GM18505 (cell line): ENCODE results near the gene NUB1.
A peak's percentile ranks its signal among the peaks of the same experiment; 100 is the strongest.

Experiments used
- ATAC-seq: cut with Tn5 transposase; IDR thresholded peaks from one replicate; pipeline ENCODE4 v1.9.1; 2021; ENCODE audit not compliant: unreplicated experiment
- POLR2A ChIP-seq: IDR thresholded peaks from 4 replicates; pipeline ENCODE4 v1.6.1; 2011; ENCODE audit warnings: borderline replicate concordance; ENCODE audit not compliant: insufficient read depth, insufficient read length; ENCODE audit errors: extremely low read depth

Gene NUB1

GRCh38 chr7:151321341-151321740, 20.3 kb upstream of the NUB1 start:
- TF ChIP-seq POLR2A = no peak
- ATAC-seq = no peak

DNA sequence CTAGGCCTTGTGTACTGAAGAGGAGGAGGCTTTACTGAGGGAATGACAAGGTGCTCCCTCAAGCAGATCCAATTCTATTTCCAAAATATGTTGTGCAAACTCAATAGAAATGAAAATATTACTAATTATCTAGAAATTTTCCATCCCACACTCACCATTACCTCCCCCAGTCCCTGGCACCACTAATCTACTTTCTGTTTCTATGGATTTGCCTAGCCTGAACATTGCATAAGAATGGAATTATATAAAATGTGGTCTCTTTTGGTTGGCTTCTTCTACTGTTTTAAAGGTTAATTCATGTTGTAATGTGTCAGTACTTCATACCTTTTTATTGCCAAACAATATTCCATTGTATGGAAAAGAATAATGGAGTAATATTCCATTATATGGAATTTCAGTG, 18.7 kb upstream of the NUB1 start:
- no peak for ATAC-seq
- no peak for TF ChIP-seq POLR2A

DNA sequence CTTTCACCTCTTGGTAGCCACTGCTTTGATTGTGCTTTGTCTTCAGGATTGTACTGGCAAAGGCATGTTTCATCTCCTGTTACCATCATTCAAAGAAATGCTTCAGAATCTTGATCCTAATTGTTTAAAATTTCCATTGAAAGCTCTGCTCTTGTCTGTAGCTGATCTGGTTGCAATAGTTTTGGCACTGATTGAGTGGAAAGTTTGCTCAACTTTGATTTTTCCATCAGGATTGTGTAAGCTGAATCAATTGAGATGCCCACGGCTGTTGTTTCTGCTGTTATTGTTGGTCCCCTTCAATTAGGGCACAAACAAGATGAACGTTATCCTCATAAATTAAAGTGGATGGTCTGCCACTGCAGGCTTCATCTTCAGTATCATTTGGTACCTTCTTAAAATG, 14.6 kb upstream of the NUB1 start:
- ATAC-seq = no peak
- TF ChIP-seq POLR2A = no peak

DNA sequence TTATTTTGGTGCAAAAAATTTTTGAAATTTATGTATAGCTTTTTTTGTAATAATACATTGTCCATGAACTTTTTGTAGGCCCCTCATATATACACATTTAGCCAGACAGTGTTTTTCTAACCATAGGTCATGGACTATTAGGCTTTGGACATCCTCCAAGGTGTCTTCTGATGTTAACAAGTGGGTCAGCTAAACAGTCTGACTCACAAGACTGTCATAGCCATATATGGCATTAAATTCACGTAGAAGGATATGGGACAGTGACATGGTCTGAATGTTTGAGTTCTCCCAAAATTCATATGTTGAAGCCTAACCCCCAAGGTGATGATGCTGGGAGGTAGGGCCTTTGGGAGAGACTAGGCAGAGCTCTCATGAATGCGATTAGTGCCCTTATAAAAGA, 14.0 kb upstream of the NUB1 start:
- no peak for TF ChIP-seq POLR2A
- no peak for ATAC-seq

GRCh38 chr7:151330181-151330580, 11.4 kb upstream of the NUB1 start:
- ATAC-seq = no peak
- no peak for TF ChIP-seq POLR2A

GRCh38 chr7:151330661-151331060, 11.0 kb upstream of the NUB1 start:
- no peak for ATAC-seq
- no peak for TF ChIP-seq POLR2A

- ATAC-seq = no peak
- no peak for TF ChIP-seq POLR2A
Observed at GRCh38 chr7:151334628-151335027, 7.0 kb upstream of the NUB1 start.

DNA sequence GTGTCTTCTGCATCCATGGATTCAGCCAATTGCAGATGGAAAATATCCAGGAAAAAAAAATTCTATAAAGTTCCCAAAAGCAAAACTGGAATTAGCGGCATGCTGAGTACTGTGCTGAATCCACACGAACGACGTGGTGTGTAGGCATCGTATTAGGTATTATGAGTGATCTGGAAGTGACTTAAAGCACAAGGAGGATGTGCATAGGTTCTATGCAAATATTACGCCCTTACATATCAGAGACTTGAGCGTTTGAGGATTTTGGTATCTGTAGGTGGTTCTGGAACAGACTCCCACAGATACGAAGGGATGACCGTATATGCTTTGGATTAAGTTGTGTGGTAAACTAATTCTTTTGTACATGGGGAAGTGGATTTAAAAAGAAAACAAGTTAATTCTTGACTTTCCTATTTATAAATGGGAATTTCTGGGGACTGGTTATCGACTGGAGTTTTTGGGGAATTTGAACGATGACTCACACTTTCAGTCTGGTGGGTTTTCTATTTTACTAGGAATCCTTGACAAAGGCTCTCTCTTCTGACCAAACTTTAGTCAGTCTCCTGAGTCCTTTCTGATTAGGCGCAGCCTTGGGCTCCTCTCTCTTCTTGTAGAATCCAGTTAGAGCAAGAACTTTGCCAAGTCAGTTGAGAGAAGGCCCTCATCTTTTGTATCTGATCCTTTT, 5.4 kb upstream of the NUB1 start:
- no peak for ATAC-seq
- TF ChIP-seq POLR2A = no peak

DNA sequence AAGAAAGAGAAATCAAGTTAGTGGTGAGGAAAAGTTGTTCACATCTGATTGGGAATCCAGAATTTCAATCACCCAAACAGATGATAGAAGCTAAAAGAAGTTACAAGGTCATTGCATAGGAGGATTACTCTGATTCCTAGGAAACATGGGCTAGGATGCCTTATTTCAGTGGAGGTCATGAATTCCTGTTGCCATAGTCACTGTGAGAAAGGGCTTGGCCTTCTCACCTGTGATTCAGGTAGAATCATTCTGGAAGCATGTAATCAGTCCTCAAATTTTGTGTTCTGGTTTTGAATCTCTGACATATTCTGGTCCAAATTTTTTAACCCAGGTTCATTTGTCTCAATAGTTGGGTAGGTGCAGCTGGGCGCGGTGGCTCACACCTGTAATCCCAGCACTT, 4.3 kb upstream of the NUB1 start:
- no peak for TF ChIP-seq POLR2A
- no peak for ATAC-seq

DNA sequence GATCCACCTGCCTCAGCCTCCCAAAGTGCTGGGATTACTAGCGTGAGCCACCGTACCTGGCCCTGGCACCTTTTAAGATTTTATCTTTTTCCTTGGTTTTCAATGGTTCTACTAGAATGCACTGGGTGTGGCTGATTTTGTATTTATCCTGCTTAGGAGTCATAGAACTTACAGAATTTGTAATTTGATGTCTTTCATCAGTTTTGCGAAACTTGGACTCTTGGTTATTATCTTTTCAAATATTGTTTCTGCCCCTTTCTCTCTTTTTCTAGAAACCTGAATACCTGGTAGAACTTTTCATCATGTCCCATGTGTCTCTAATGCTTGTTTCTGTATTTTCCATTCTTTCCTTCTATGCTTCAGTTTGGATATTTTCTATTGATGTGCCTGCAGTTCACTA, 2.8 kb upstream of the NUB1 start:
- no peak for TF ChIP-seq POLR2A
- ATAC-seq = no peak

GRCh38 chr7:151339651-151340382, 1.8 kb upstream of the NUB1 start:
- no peak for TF ChIP-seq POLR2A
- peak; percentile 40 for ATAC-seq

GRCh38 chr7:151340794-151341356, 737 bp upstream of the NUB1 start:
- no peak for TF ChIP-seq POLR2A
- ATAC-seq = no peak

DNA sequence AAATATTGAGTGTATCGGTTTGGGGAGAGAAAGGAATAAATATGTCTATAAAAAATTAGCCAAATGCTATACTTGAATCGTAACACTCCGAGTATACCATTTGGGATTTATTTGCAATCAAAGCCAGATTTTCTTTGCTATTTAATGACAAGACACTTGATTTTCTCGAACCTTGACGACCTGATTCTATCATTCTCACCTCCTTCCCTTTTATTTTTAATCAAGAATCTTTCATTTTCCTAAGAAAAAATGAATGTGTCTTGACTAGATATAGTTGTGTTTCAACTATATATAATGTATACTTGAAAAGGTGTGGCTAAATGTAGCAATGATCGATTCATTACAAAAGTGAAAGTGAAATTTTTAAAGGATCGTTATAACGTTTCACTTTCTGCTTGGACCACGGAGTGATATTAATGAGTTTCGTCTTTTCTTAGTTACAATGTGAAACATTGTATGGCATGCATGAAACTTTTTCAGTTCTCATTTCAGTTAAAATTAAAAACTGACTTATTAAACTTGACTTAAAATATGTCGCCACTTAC, 562 bp downstream of the NUB1 start:
- ATAC-seq = peak; percentile 49
- TF ChIP-seq POLR2A = no peak

GRCh38 chr7:151342811-151343210, 1.2 kb downstream of the NUB1 start:
- TF ChIP-seq POLR2A = no peak
- ATAC-seq = no peak
